Measurements from ENCODE around the gene HAUS5. TPM values are rescaled to one million over a fixed set of nuclear protein-coding genes. Genes with fewer than 3 reads are reported as not detected.

Gene HAUS5
- total and polyA plus RNA-seq, 8 donors = 5.6 to 22.5 (median 7.4) TPM

Other genes with a start within 250 kb of the HAUS5 start
- gene GPR42, start 241.7 kb upstream of the HAUS5 start, total RNA-seq = under 1 TPM in 2 of 6 donors, not detected in 4; 0.12 to 0.16 TPM
- gene GPR42, start 241.7 kb upstream of the HAUS5 start, polyA plus RNA-seq = under 1 TPM in 1 of 2 donors, not detected in 1; 0.52 TPM
- gene FFAR2, start 164.5 kb upstream of the HAUS5 start, total RNA-seq = under 1 TPM in 4 of 6 donors, not detected in 2; 0.20 to 0.95 (median 0.35) TPM
- 1 to 10 TPM in 1 of 2 donors, under 1 TPM in 1; 0.30 to 2.5 TPM for gene FFAR2, start 164.5 kb upstream of the HAUS5 start, polyA plus RNA-seq
- 1 to 10 TPM in 1 of 6 donors, under 1 TPM in 1, not detected in 4; 0.35 to 1.1 TPM for gene KRTDAP, start 122.3 kb upstream of the HAUS5 start, total RNA-seq
- gene KRTDAP, start 122.3 kb upstream of the HAUS5 start, polyA plus RNA-seq = 1 to 10 TPM; 1.4 to 2.0 TPM
- gene DMKN, start 99.1 kb upstream of the HAUS5 start, total RNA-seq = 10 to 100 TPM; 48.5 to 86.7 (median 60.0) TPM
- gene DMKN, start 99.1 kb upstream of the HAUS5 start, polyA plus RNA-seq = 100 to 1,000 TPM; 133 to 197 TPM
- gene SBSN, start 84.4 kb upstream of the HAUS5 start, total RNA-seq = not detected
- under 1 TPM; 0.15 to 0.16 TPM for gene SBSN, start 84.4 kb upstream of the HAUS5 start, polyA plus RNA-seq
- not detected for gene GAPDHS, start 79.3 kb upstream of the HAUS5 start, total RNA-seq
- gene GAPDHS, start 79.3 kb upstream of the HAUS5 start, polyA plus RNA-seq = not detected
- gene TMEM147, start 67.1 kb upstream of the HAUS5 start, total RNA-seq = 10 to 100 TPM; 44.3 to 63.9 (median 51.5) TPM
- 10 to 100 TPM; 70.2 to 91.1 TPM for gene TMEM147, start 67.1 kb upstream of the HAUS5 start, polyA plus RNA-seq
- 1 to 10 TPM in 4 of 6 donors, under 1 TPM in 2; 0.28 to 3.0 (median 2.0) TPM for gene ATP4A, start 49.1 kb upstream of the HAUS5 start, total RNA-seq
- gene ATP4A, start 49.1 kb upstream of the HAUS5 start, polyA plus RNA-seq = 10 to 100 TPM in 1 of 2 donors, 1 to 10 TPM in 1; 6.0 to 10.8 TPM
- gene PMIS2, start 26.6 kb upstream of the HAUS5 start, total RNA-seq = not detected
- not detected for gene PMIS2, start 26.6 kb upstream of the HAUS5 start, polyA plus RNA-seq
- gene RBM42, start 16.3 kb downstream of the HAUS5 start, total RNA-seq = 10 to 100 TPM; 18.2 to 34.0 (median 28.3) TPM
- 10 to 100 TPM; 38.1 to 38.6 TPM for gene RBM42, start 16.3 kb downstream of the HAUS5 start, polyA plus RNA-seq
- 1 to 10 TPM in 3 of 6 donors, under 1 TPM in 3; 0.32 to 1.5 (median 0.99) TPM for gene ETV2, start 29.0 kb downstream of the HAUS5 start, total RNA-seq
- gene ETV2, start 29.0 kb downstream of the HAUS5 start, polyA plus RNA-seq = 1 to 10 TPM; 1.5 to 4.1 TPM
- 100 to 1,000 TPM; 119 to 164 (median 147) TPM for gene COX6B1, start 35.6 kb downstream of the HAUS5 start, total RNA-seq
- 100 to 1,000 TPM; 328 to 491 TPM for gene COX6B1, start 35.6 kb downstream of the HAUS5 start, polyA plus RNA-seq
- gene UPK1A, start 53.8 kb downstream of the HAUS5 start, total RNA-seq = not detected
- under 1 TPM in 1 of 2 donors, not detected in 1; 0.16 TPM for gene UPK1A, start 53.8 kb downstream of the HAUS5 start, polyA plus RNA-seq
- gene ZBTB32, start 91.8 kb downstream of the HAUS5 start, total RNA-seq = under 1 TPM in 1 of 6 donors, not detected in 5; 0.13 TPM
- under 1 TPM in 1 of 2 donors, not detected in 1; 0.14 TPM for gene ZBTB32, start 91.8 kb downstream of the HAUS5 start, polyA plus RNA-seq
- 10 to 100 TPM; 16.7 to 28.4 (median 23.8) TPM for gene KMT2B, start 105.3 kb downstream of the HAUS5 start, total RNA-seq
- gene KMT2B, start 105.3 kb downstream of the HAUS5 start, polyA plus RNA-seq = 10 to 100 TPM; 56.0 to 59.9 TPM
- 1 to 10 TPM; 1.3 to 9.4 (median 6.4) TPM for gene IGFLR1, start 129.7 kb downstream of the HAUS5 start, total RNA-seq
- 10 to 100 TPM in 1 of 2 donors, 1 to 10 TPM in 1; 7.4 to 17.3 TPM for gene IGFLR1, start 129.7 kb downstream of the HAUS5 start, polyA plus RNA-seq
- 10 to 100 TPM in 5 of 6 donors, 1 to 10 TPM in 1; 9.7 to 14.3 (median 11.7) TPM for gene U2AF1L4, start 132.7 kb downstream of the HAUS5 start, total RNA-seq
- gene U2AF1L4, start 132.7 kb downstream of the HAUS5 start, polyA plus RNA-seq = 100 to 1,000 TPM in 1 of 2 donors, 10 to 100 TPM in 1; 62.7 to 124 TPM
- 10 to 100 TPM; 26.7 to 38.2 (median 35.1) TPM for gene PSENEN, start 132.9 kb downstream of the HAUS5 start, total RNA-seq
- 10 to 100 TPM; 53.5 to 64.6 TPM for gene PSENEN, start 132.9 kb downstream of the HAUS5 start, polyA plus RNA-seq
- 1 to 10 TPM; 1.7 to 5.5 (median 3.7) TPM for gene LIN37, start 135.8 kb downstream of the HAUS5 start, total RNA-seq
- gene LIN37, start 135.8 kb downstream of the HAUS5 start, polyA plus RNA-seq = 10 to 100 TPM; 41.2 to 44.0 TPM
- gene HSPB6, start 144.3 kb downstream of the HAUS5 start, total RNA-seq = 10 to 100 TPM in 3 of 6 donors, 1 to 10 TPM in 3; 3.4 to 16.4 (median 11.7) TPM
- 10 to 100 TPM; 42.2 to 59.8 TPM for gene HSPB6, start 144.3 kb downstream of the HAUS5 start, polyA plus RNA-seq
- 1 to 10 TPM; 7.2 to 9.9 (median 8.6) TPM for gene PROSER3, start 145.4 kb downstream of the HAUS5 start, total RNA-seq
- 10 to 100 TPM in 1 of 2 donors, 1 to 10 TPM in 1; 7.8 to 19.6 TPM for gene PROSER3, start 145.4 kb downstream of the HAUS5 start, polyA plus RNA-seq
- gene ARHGAP33, start 162.8 kb downstream of the HAUS5 start, total RNA-seq = 10 to 100 TPM in 2 of 6 donors, 1 to 10 TPM in 4; 2.7 to 13.9 (median 8.0) TPM
- 10 to 100 TPM; 23.8 to 39.6 TPM for gene ARHGAP33, start 162.8 kb downstream of the HAUS5 start, polyA plus RNA-seq
- gene PRODH2, start 200.1 kb downstream of the HAUS5 start, total RNA-seq = 1 to 10 TPM in 5 of 6 donors, under 1 TPM in 1; 0.95 to 6.4 (median 2.7) TPM
- gene PRODH2, start 200.1 kb downstream of the HAUS5 start, polyA plus RNA-seq = 10 to 100 TPM; 13.8 to 21.5 TPM
- 10 to 100 TPM; 11.5 to 21.3 (median 15.1) TPM for gene NPHS1, start 239.8 kb downstream of the HAUS5 start, total RNA-seq
- gene NPHS1, start 239.8 kb downstream of the HAUS5 start, polyA plus RNA-seq = 10 to 100 TPM; 17.1 to 32.3 TPM
- gene KIRREL2, start 244.2 kb downstream of the HAUS5 start, total RNA-seq = 10 to 100 TPM; 28.5 to 89.0 (median 47.9) TPM
- gene KIRREL2, start 244.2 kb downstream of the HAUS5 start, polyA plus RNA-seq = 10 to 100 TPM; 38.1 to 49.7 TPM